DOHH2 (cell line): ENCODE measurements around the gene UGT1A5.
"Not testable (repeated sequence)": the region's sequence is repeated elsewhere in the genome, so short reads cannot be mapped to it uniquely, and the experiment has no call there.

Experiments
- EZH2phosphoT487 ChIP-seq: fragments of 200-600 bp; sonication (generic); IDR thresholded peaks from 2 replicates; pipeline ENCODE4 v1.6.1; 2017; ENCODE audit warnings: borderline replicate concordance, mild to moderate bottlenecking, antibody characterized with exemption, low read length, moderate library complexity, mixed read lengths
- TF ChIP-seq, protein P1 (sequence below): fragments of 200-600 bp; sonication (generic); IDR thresholded peaks from one replicate; pipeline ENCODE4 v1.5.1; 2014; ENCODE audit warnings: antibody characterized with exemption, mild to moderate bottlenecking, low read depth, low read length; ENCODE audit not compliant: poor library complexity, severe bottlenecking

DNA sequence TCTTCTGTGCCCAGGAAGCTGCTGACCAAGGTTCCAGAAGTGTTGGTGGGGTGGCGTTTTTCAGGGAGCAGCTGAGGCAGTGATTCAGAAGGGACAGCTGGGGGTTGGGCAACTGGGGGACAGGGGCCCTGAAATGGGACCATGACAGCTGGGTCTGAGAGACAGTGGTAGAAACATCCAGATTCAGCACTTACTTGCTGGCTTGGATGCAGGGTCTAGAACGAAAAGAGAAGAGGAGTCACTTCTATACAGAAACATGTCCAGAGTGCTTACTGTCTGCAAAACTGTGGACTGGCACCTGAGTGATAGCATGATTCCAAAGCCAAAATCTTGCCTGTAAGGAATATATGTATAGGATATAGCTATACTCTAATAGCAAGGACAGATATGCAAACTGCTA lies 33.1 kb downstream of the UGT1A5 start:
- TF ChIP-seq, protein P1, sequence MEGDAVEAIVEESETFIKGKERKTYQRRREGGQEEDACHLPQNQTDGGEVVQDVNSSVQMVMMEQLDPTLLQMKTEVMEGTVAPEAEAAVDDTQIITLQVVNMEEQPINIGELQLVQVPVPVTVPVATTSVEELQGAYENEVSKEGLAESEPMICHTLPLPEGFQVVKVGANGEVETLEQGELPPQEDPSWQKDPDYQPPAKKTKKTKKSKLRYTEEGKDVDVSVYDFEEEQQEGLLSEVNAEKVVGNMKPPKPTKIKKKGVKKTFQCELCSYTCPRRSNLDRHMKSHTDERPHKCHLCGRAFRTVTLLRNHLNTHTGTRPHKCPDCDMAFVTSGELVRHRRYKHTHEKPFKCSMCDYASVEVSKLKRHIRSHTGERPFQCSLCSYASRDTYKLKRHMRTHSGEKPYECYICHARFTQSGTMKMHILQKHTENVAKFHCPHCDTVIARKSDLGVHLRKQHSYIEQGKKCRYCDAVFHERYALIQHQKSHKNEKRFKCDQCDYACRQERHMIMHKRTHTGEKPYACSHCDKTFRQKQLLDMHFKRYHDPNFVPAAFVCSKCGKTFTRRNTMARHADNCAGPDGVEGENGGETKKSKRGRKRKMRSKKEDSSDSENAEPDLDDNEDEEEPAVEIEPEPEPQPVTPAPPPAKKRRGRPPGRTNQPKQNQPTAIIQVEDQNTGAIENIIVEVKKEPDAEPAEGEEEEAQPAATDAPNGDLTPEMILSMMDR, result not testable (repeated sequence)
- TF ChIP-seq EZH2phosphoT487, result not testable (repeated sequence)
